Ascending aorta (tissue), 2 donors: ENCODE measurements around the gene NFASC. TPM values are rescaled to one million over a fixed set of nuclear protein-coding genes. Genes with fewer than 3 reads are reported as not detected.

Experiments used
- DNase-seq, 2 donors: peaks; one replicate each; pipeline ENCODE4 v3.0.0-alpha.2; 2019; ENCODE audit warnings: low spot score in 2 of 2
- H3K27ac ChIP-seq, 2 donors: fragments of 200-600 bp; sonication (generic); one replicate each; pipeline ENCODE4 v1.5.1; 2016 to 2017; ENCODE audit warnings: mild to moderate bottlenecking in 1 of 2
- H3K27me3 ChIP-seq: fragments of 200-600 bp; sonication (generic); one replicate; pipeline ENCODE4 v1.5.1; 2017
- H3K36me3 ChIP-seq, 2 donors: fragments of 200-600 bp; sonication (generic); one replicate each; pipeline ENCODE4 v1.5.1; 2016
- H3K4me1 ChIP-seq, 2 donors: fragments of 200-600 bp; sonication (generic); one replicate each; pipeline ENCODE4 v1.5.1; 2016 to 2017; ENCODE audit warnings: mild to moderate bottlenecking in 1 of 2
- H3K4me3 ChIP-seq, 2 donors: fragments of 200-600 bp; sonication (generic); one replicate each; pipeline ENCODE4 v1.5.1; 2016 to 2017; ENCODE audit warnings: mild to moderate bottlenecking in 1 of 2
- H3K9me3 ChIP-seq, 2 donors: fragments of 200-600 bp; sonication (generic); one replicate each; pipeline ENCODE4 v1.5.1; 2016
- CTCF ChIP-seq, 3 experiments: fragments of 200-600 bp in 2 of 3; fragments of 450-650 bp in 1 of 3; sonication (generic) in 2 of 3; IDR thresholded peaks; one replicate each; pipeline ENCODE4 v1.5.1; 2016 to 2019; ENCODE audit warnings: antibody characterized with exemption in 3 of 3, mild to moderate bottlenecking in 1 of 3, moderate library complexity in 1 of 3
- intact Hi-C: fragments of 100-400 bp; cut with DNase I; formaldehyde crosslinking; loops from one replicate; pipeline ENCODE4 v1.15.1; 2023
- total RNA-seq: library from RNA; depleted of rRNA; stranded (reverse); fragments of >200 nt; gene quantifications from one replicate; pipeline ENCODE4 v1.1.0, GENCODE V29; 2016

The NFASC gene
- total RNA-seq, 1 donor from 2014 or later, result 44.0 TPM

GRCh38 chr1:205009670-205010069 lies 139.0 kb downstream of the NFASC start:
- DNase-seq, result no peak
- Histone ChIP-seq H3K36me3 (no peaks in the 10 kb centered on the region), H3K27me3 (no peaks in the 10 kb centered on the region), H3K4me3 (no peak overlapping the region), H3K9me3 (no peaks in the 10 kb centered on the region), H3K27ac (no peak overlapping the region), H3K4me1 (no peaks in the 10 kb centered on the region)
- no peak for TF ChIP-seq CTCF (IDR thresholded peaks at IDR 0.05)
- intact Hi-C loops, result no loop called here

- DNase-seq, result no peak
- Histone ChIP-seq H3K36me3 (no peaks in the 10 kb centered on the region), H3K4me1 (no peaks in the 10 kb centered on the region), H3K9me3 (no peaks in the 10 kb centered on the region), H3K4me3 (no peak overlapping the region), H3K27ac (no peak overlapping the region), H3K27me3 (no peaks in the 10 kb centered on the region)
- intact Hi-C loops, result no loop called here
- TF ChIP-seq CTCF (IDR thresholded peaks at IDR 0.05), result no peak
Measured at GRCh38 chr1:205012391-205013140, 141.9 kb downstream of the NFASC start.

GRCh38 chr1:205013683-205014367 lies 143.2 kb downstream of the NFASC start:
- H3K36me3 ChIP-seq, result no peaks in the 10 kb centered on the region
- no peak overlapping the region for H3K27ac ChIP-seq
- intact Hi-C loops, result no loop called here
- no peaks in the 10 kb centered on the region for H3K9me3 ChIP-seq
- TF ChIP-seq CTCF (IDR thresholded peaks at IDR 0.05), result no peak
- H3K27me3 ChIP-seq, result no peaks in the 10 kb centered on the region
- H3K4me1 ChIP-seq, result no peaks in the 10 kb centered on the region
- H3K4me3 ChIP-seq, result no peak overlapping the region
- DNase-seq, result no peak

GRCh38 chr1:205014783-205015182 lies 144.1 kb downstream of the NFASC start:
- H3K4me3 ChIP-seq, result no peak overlapping the region
- no peak for TF ChIP-seq CTCF (IDR thresholded peaks at IDR 0.05)

GRCh38 chr1:205015241-205015640 lies 144.6 kb downstream of the NFASC start:
- H3K36me3 ChIP-seq, result no peaks in the 10 kb centered on the region
- intact Hi-C loops, result no loop called here
- no peak overlapping the region for H3K27ac ChIP-seq
- H3K9me3 ChIP-seq, result no peaks in the 10 kb centered on the region
- TF ChIP-seq CTCF (IDR thresholded peaks at IDR 0.05), result no peak
- H3K4me1 ChIP-seq, result no peaks in the 10 kb centered on the region
- no peaks in the 10 kb centered on the region for H3K27me3 ChIP-seq
- DNase-seq, result no peak
- H3K4me3 ChIP-seq, result no peak overlapping the region

More at GRCh38 chr1:205014783-205015182, 144.1 kb downstream of the NFASC start:
- DNase-seq, result no peak
- no peaks in the 10 kb centered on the region for H3K4me1 ChIP-seq
- H3K36me3 ChIP-seq, result no peaks in the 10 kb centered on the region
- H3K27me3 ChIP-seq, result no peaks in the 10 kb centered on the region
- H3K9me3 ChIP-seq, result no peaks in the 10 kb centered on the region
- intact Hi-C loops, result no loop called here
- no peak overlapping the region for H3K27ac ChIP-seq
